Vagina (tissue), 2 donors: ENCODE data around the gene RAMP1.

Experiments used
- CTCF ChIP-seq, 3 experiments: fragments of 450-650 bp in 2 of 3; fragments of 200-600 bp in 1 of 3; sonication (generic) in 1 of 3; IDR thresholded peaks; one replicate each; pipeline ENCODE4 v1.5.1; 2017 to 2019; ENCODE audit warnings: antibody characterized with exemption in 3 of 3, mild to moderate bottlenecking in 2 of 3, moderate library complexity in 2 of 3
- POLR2A ChIP-seq, 2 donors: fragments of 450-650 bp; IDR thresholded peaks; one replicate each; pipeline ENCODE4 v1.6.1; 2017; ENCODE audit warnings: antibody characterized with exemption in 2 of 2, mild to moderate bottlenecking in 2 of 2, moderate library complexity in 2 of 2

DNA sequence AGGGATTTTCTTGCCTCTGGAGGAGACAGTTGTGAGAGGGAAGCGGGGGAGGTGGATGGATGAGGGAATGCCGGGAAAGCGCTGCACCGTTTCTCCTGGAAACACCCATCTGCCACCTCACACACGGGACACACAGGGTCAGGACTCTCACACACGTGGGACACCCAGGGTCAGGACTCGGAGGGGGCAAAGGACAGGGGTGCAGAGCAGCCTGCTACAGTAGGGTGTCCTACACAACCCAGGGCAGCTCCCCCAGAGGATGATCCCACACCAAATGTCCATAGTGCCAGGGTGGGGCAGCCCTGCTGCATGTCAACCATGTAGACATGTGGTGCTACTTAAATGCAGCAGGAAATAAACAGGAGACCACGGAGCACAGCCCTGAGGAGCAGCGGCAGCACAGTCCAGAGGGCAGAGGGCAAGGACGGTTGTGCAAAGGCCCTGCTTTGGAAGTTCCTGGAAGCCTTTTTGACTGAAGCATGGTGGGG is 5.1 kb downstream of the RAMP1 start:
- no peak for TF ChIP-seq POLR2A (IDR thresholded peaks at IDR 0.05)
- TF ChIP-seq CTCF (IDR thresholded peaks at IDR 0.05): no peak
